Fibroblast of the aortic adventitia (primary cell): ENCODE data around the gene TMEM101. TPM values are rescaled to one million over a fixed set of nuclear protein-coding genes. Genes with fewer than 3 reads are reported as not detected.

Experiments used
- DNase-seq: peaks from one replicate; pipeline ENCODE4 v3.0.0-alpha.2; 2010; ENCODE audit warnings: low read depth
- H3K4me3 ChIP-seq: 2 replicates; pipeline ENCODE4 v1.5.1; 2011; ENCODE audit warnings: low read depth, mild to moderate bottlenecking, control low read depth, low read length, moderate library complexity
- total RNA-seq: library from RNA; depleted of rRNA; stranded (reverse); fragments of >200 nt; gene quantifications from 2 replicates; pipeline ENCODE4 v1.2.3, GENCODE V29; 2012; ENCODE audit warnings: low replicate concordance
- TF ChIP-seq, protein P1 (sequence below): IDR thresholded peaks from 2 replicates; pipeline ENCODE4 v1.5.1; 2011; ENCODE audit warnings: mild to moderate bottlenecking, low read length, control low read depth, inconsistent platforms; ENCODE audit not compliant: insufficient read depth

TMEM101 gene
- total RNA-seq, 1 donor = 28.5 TPM

DNA sequence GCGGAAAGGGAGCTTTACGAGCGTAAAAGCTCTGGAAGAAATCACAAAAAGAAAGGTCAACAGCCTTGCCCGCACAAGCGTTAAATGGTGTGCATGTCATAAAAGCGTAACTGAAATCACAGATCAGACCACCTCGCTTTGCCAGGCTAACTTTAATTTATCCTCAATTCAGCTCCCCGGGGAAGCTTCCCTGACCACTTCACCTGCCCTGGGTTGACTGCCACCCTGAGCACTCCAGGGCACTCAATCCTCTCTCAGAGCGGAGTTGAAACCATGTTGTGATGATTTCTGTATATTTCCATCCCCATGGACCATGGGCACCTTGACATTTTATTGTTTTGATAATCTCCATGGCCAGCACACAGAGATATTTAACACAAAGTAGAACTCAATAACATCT lies 26.5 kb downstream of the TMEM101 start:
- no peak overlapping the region for H3K4me3 ChIP-seq
- no peak for DNase-seq
- TF ChIP-seq, protein P1, sequence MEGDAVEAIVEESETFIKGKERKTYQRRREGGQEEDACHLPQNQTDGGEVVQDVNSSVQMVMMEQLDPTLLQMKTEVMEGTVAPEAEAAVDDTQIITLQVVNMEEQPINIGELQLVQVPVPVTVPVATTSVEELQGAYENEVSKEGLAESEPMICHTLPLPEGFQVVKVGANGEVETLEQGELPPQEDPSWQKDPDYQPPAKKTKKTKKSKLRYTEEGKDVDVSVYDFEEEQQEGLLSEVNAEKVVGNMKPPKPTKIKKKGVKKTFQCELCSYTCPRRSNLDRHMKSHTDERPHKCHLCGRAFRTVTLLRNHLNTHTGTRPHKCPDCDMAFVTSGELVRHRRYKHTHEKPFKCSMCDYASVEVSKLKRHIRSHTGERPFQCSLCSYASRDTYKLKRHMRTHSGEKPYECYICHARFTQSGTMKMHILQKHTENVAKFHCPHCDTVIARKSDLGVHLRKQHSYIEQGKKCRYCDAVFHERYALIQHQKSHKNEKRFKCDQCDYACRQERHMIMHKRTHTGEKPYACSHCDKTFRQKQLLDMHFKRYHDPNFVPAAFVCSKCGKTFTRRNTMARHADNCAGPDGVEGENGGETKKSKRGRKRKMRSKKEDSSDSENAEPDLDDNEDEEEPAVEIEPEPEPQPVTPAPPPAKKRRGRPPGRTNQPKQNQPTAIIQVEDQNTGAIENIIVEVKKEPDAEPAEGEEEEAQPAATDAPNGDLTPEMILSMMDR = no peak

DNA sequence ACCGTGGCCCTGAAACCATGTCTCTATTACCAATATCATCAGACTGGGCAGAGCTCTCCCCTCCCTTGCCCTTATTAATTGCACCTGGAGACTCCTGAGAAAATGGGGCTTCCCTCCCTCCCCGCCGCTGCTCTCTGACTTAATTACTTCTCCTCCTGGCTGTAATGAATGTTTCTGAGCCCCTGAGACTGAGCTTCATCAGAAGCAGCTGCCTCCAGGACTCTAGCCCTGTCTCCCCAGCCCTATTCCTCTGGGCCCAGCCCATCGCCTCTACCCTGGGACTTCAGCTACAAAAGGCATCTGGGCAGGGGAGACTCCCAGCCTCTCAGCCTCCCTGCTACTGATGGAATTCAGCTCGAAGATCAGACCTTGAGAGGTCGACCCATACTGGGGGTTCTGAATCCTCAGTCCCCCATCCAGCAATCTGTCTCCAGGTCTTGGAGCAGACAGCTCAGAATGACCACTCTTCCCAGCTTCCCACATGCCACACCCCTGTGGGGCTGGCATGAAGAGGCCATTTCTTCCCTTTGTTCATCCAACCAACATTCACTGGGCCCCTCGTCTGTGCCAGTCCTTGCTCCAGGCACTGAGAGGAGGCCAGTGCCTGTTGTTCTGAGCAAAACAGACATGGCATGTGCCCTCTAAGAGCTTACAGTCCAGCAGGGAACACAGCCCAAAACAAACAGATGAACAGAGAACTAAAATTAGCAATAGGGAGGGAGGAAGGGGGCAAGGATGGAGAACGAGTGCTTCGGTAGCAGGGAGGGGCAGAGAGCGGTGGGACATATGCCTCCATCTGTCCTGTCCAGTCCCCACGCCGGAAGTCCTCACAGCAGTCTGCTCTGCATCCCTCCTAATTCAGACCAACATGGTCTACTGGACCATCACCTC lies 27.4 kb downstream of the TMEM101 start:
- TF ChIP-seq, protein P1 = no peak
- H3K4me3 ChIP-seq = no peak overlapping the region
- no peak for DNase-seq

- DNase-seq = no peak
Measured at GRCh38 chr17:43986225-43986981, 28.4 kb downstream of the TMEM101 start.

GRCh38 chr17:43984521-43984920 lies 30.2 kb downstream of the TMEM101 start:
- TF ChIP-seq, protein P1 = no peak
- no peak overlapping the region for H3K4me3 ChIP-seq
- no peak for DNase-seq

More at GRCh38 chr17:43986225-43986981, 28.4 kb downstream of the TMEM101 start:
- TF ChIP-seq, protein P1 = no peak
- no peak overlapping the region for H3K4me3 ChIP-seq

- H3K4me3 ChIP-seq = peak overlapping the region; percentile 39
- TF ChIP-seq, protein P1 = no peak
- DNase-seq = no peak
Measured at GRCh38 chr17:43983515-43984411, 31.0 kb downstream of the TMEM101 start.

DNA sequence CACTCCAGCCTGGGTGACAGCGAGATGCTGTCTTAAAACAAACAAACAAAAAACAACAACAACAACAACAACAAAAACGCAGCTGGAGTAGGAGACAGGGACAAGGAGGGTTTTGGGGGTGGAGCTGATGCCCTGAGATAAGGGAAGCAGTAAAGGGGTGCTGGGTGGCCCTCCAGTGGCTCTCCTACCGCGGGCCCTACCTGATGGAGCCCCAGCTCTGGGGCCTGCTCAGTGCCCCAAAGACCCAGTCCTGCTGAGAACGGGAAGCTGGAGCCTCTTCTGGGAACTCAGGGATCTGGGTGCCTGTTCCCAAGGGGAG lies 31.6 kb downstream of the TMEM101 start:
- DNase-seq = no peak
- no peak overlapping the region for H3K4me3 ChIP-seq
- TF ChIP-seq, protein P1 = no peak
